H9 (cell line): ENCODE measurements around the gene SLC38A1. TPM values are rescaled to one million over a fixed set of nuclear protein-coding genes. Genes with fewer than 3 reads are reported as not detected.

ENCODE experiments used
- DNase-seq: peaks from one replicate; pipeline ENCODE4 v3.0.0-alpha.2; 2017
- H2AFZ ChIP-seq: one replicate; pipeline ENCODE4 v1.6.1; 2013; ENCODE audit warnings: mild to moderate bottlenecking, low read length, control low read depth, moderate library complexity
- H2AK5ac ChIP-seq: 2 replicates; pipeline ENCODE4 v1.6.1; 2013; ENCODE audit warnings: low read length, control low read depth, mixed read lengths; ENCODE audit not compliant: insufficient read length
- H2BK120ac ChIP-seq: one replicate; pipeline ENCODE4 v1.6.1; 2013; ENCODE audit warnings: low read depth, mild to moderate bottlenecking, low read length, control low read depth, inconsistent platforms; ENCODE audit not compliant: poor library complexity, severe bottlenecking
- H2BK12ac ChIP-seq: 2 replicates; pipeline ENCODE4 v1.6.1; 2013; ENCODE audit warnings: low read length, control low read depth, mixed read lengths, low read depth; ENCODE audit not compliant: insufficient read length
- H2BK15ac ChIP-seq: 2 replicates; pipeline ENCODE4 v1.6.1; 2013; ENCODE audit warnings: low read depth, low read length, control low read depth
- H2BK20ac ChIP-seq: one replicate; pipeline ENCODE4 v1.6.1; 2013; ENCODE audit warnings: low read depth, mild to moderate bottlenecking, low read length, control low read depth, inconsistent platforms; ENCODE audit not compliant: poor library complexity, severe bottlenecking
- H2BK5ac ChIP-seq: 2 replicates; pipeline ENCODE4 v1.6.1; 2013; ENCODE audit warnings: low read length, control low read depth, mixed read lengths; ENCODE audit not compliant: insufficient read length
- H3K14ac ChIP-seq: 2 replicates; pipeline ENCODE4 v1.6.1; 2013; ENCODE audit warnings: low read length, control low read depth; ENCODE audit not compliant: insufficient read depth
- H3K18ac ChIP-seq: 2 replicates; pipeline ENCODE4 v1.6.1; 2013; ENCODE audit warnings: low read depth, mild to moderate bottlenecking, mixed read lengths, low read length, control low read depth; ENCODE audit not compliant: insufficient read length
- H3K23ac ChIP-seq: 2 replicates; pipeline ENCODE4 v1.6.1; 2013; ENCODE audit warnings: low read length, control low read depth, mixed read lengths, low read depth; ENCODE audit not compliant: insufficient read length
- H3K23me2 ChIP-seq: 2 replicates; pipeline ENCODE4 v1.6.1; 2013; ENCODE audit warnings: low read depth, mild to moderate bottlenecking, mixed read lengths, low read length, control low read depth; ENCODE audit not compliant: insufficient read length, poor library complexity, severe bottlenecking
- H3K27ac ChIP-seq: 2 replicates; pipeline ENCODE4 v1.5.1; 2013; ENCODE audit warnings: low read length, control low read depth, mixed read lengths, low read depth; ENCODE audit not compliant: insufficient read length
- H3K27me3 ChIP-seq: 2 replicates; pipeline ENCODE4 v1.6.1; 2013; ENCODE audit warnings: low read length, control low read depth, inconsistent platforms; ENCODE audit not compliant: insufficient read depth
- H3K4ac ChIP-seq: 2 replicates; pipeline ENCODE4 v1.6.1; 2013; ENCODE audit warnings: low read depth, mild to moderate bottlenecking, control low read depth, inconsistent platforms, low read length, moderate library complexity
- H3K4me1 ChIP-seq: 2 replicates; pipeline ENCODE4 v1.6.1; 2013; ENCODE audit warnings: low read length, control low read depth, inconsistent platforms; ENCODE audit not compliant: insufficient read depth
- H3K4me2 ChIP-seq: 2 replicates; pipeline ENCODE4 v1.6.1; 2013; ENCODE audit warnings: low read length, control low read depth, mixed read lengths; ENCODE audit not compliant: insufficient read length, insufficient read depth
- H3K56ac ChIP-seq: 2 replicates; pipeline ENCODE4 v1.6.1; 2013; ENCODE audit warnings: low read depth, mild to moderate bottlenecking, mixed read lengths, low read length, control low read depth; ENCODE audit not compliant: insufficient read length
- H3K79me1 ChIP-seq: 2 replicates; pipeline ENCODE4 v1.6.1; 2013; ENCODE audit warnings: low read depth, mild to moderate bottlenecking, moderate library complexity, low read length, control low read depth, inconsistent platforms; ENCODE audit not compliant: insufficient read depth, poor library complexity, severe bottlenecking
- H3K79me2 ChIP-seq: 2 replicates; pipeline ENCODE4 v1.6.1; 2013; ENCODE audit warnings: low read length, control low read depth, inconsistent platforms; ENCODE audit not compliant: insufficient read depth
- H3K9ac ChIP-seq: 2 replicates; pipeline ENCODE4 v1.6.1; 2013; ENCODE audit warnings: low read length, control low read depth, mixed read lengths; ENCODE audit not compliant: insufficient read length; ENCODE audit errors: extremely low read depth
- H3K9me3 ChIP-seq: one replicate; pipeline ENCODE4 v1.6.1; 2013; ENCODE audit warnings: low read depth, low read length, inconsistent platforms; ENCODE audit not compliant: control insufficient read depth
- H3T11ph ChIP-seq: one replicate; pipeline ENCODE4 v1.6.1; 2013; ENCODE audit warnings: mild to moderate bottlenecking, low read length, control low read depth, inconsistent platforms
- H4K20me1 ChIP-seq: one replicate; pipeline ENCODE4 v1.6.1; 2013; ENCODE audit not compliant: control insufficient read depth, insufficient read length, insufficient read depth
- H4K5ac ChIP-seq: 2 replicates; pipeline ENCODE4 v1.6.1; 2013; ENCODE audit warnings: low read depth, mild to moderate bottlenecking, mixed read lengths, low read length, control low read depth; ENCODE audit not compliant: insufficient read length
- H4K8ac ChIP-seq: replicated peaks from 2 replicates; pipeline ENCODE4 v1.6.1; 2013; ENCODE audit warnings: low read length, control low read depth, mixed read lengths, low read depth; ENCODE audit not compliant: insufficient read length
- H4K91ac ChIP-seq: 2 replicates; pipeline ENCODE4 v1.6.1; 2013; ENCODE audit warnings: low read depth, mild to moderate bottlenecking, moderate library complexity, mixed read lengths, low read length, control low read depth; ENCODE audit not compliant: insufficient read length
- H3K27ac Mint-ChIP-seq, 3 experiments: 2 replicates in 2 of 3; 3 replicates in 1 of 3; pipeline ENCODE4 v1.8.0; 2020 to 2021; ENCODE audit warnings: mixed read lengths in 3 of 3, mild to moderate bottlenecking in 1 of 3, moderate library complexity in 1 of 3
- H3K27me3 Mint-ChIP-seq: 2 replicates; pipeline ENCODE4 v1.8.0; 2021; ENCODE audit warnings: low read depth, mild to moderate bottlenecking, moderate library complexity, mixed read lengths
- H3K36me3 Mint-ChIP-seq, 3 experiments: 2 replicates in 2 of 3; 3 replicates in 1 of 3; pipeline ENCODE4 v1.8.0; 2020 to 2021; ENCODE audit warnings: low read depth in 3 of 3, mixed read lengths in 3 of 3; ENCODE audit not compliant: insufficient read depth in 1 of 3
- H3K4me1 Mint-ChIP-seq, 2 experiments: 2 replicates each; pipeline ENCODE4 v1.8.0; 2020; ENCODE audit warnings: mixed read lengths in 2 of 2
- H3K4me3 Mint-ChIP-seq, 2 experiments: 2 replicates in 1 of 2; 3 replicates in 1 of 2; pipeline ENCODE4 v1.8.0; 2020 to 2021; ENCODE audit warnings: mild to moderate bottlenecking in 2 of 2, mixed read lengths in 2 of 2, moderate library complexity in 1 of 2
- H3K9me3 Mint-ChIP-seq, 2 experiments: 2 replicates in 1 of 2; 3 replicates in 1 of 2; pipeline ENCODE4 v1.8.0; 2020; ENCODE audit warnings: mild to moderate bottlenecking in 2 of 2, mixed read lengths in 2 of 2, moderate library complexity in 1 of 2
- WGBS: extraction: QIAGEN DNeasy Blood & Tissue Kit; methylation state at CpG from one replicate; pipeline ENCODE4 v1.1.7; 2013; ENCODE audit warnings: missing lambda C conversion rate, low lambda C conversion rate, mixed read lengths; ENCODE audit not compliant: insufficient read length; ENCODE audit errors: extremely low coverage; 5-methylcytosine and 5-hydroxymethylcytosine counted together
- total RNA-seq: library from RNA; stranded (reverse); gene quantifications from 2 replicates; pipeline ENCODE4 v1.2.1, GENCODE V29; 2021
- TF ChIP-seq, protein P1 (sequence below): fragments of 200-600 bp; sonication (generic); conservative IDR thresholded peaks from 3 replicates; pipeline ENCODE4 v1.8.0; 2021; ENCODE audit warnings: antibody characterized with exemption, mild to moderate bottlenecking

SLC38A1 gene
- total RNA-seq, 1 experiment from 2014 or later = 216 TPM

DNA sequence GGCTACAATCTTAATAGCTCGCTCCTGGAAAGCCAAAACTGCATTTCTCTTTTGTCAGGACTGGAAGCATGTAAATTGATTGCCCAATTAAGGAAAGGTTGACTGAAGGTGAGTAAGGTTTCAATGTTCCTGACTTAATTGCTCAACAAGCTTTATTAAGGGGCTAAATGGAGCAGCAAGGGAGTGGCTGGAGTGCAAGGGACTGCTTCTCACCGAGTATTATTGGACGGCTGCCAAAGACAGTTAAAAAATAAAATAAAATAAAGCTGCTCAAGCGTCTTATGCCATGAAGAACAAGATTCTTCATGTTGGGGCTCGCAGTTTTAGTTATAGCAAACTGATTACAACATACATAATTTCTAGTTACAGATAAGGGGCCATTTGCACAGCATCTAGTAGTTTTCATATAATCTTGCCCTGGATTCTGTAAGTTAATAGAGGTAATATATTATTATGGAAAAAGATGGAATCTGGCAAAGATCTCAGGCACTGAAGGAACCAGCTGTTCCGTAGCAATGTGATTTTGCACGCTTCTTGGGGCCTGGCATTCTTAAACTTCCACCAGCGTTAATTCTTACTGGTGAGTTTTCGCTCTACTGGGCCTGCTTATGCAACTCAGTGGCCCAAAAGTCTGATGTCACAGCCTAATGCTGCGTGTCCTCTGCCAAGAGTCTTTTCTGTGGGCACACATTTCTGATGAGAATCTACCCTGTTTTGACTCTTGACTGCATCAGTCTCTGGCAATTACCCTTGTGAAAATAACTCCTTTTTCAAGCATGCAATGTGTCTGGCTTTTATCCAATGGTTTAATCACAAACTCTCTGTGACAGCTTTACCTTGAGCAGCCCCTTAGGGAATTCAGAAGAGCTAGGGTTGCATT is 108.5 kb downstream of the SLC38A1 start:
- Histone ChIP-seq H2BK15ac (no peak overlapping the region), H2AFZ (no peak overlapping the region), H4K5ac (no peak overlapping the region), H3K4me2 (no peak overlapping the region), H3K79me2 (no peaks in the 10 kb centered on the region), H3K4me1 (no peaks in the 10 kb centered on the region), H3K23me2 (no peaks in the 10 kb centered on the region), H2BK5ac (no peak overlapping the region), H3K27me3 (no peaks in the 10 kb centered on the region), H3K9me3 (no peaks in the 10 kb centered on the region), H2AK5ac (no peak overlapping the region), H4K8ac (no peak overlapping the region), H4K20me1 (no peaks in the 10 kb centered on the region), H3K23ac (no peak overlapping the region), H3T11ph (no peak overlapping the region), H2BK12ac (no peak overlapping the region), H3K4ac (no peak overlapping the region), H3K9ac (no peak overlapping the region), H3K18ac (no peak overlapping the region), H3K79me1 (no peaks in the 10 kb centered on the region), H2BK20ac (no peak overlapping the region), H3K27ac (no peak overlapping the region), H3K56ac (no peak overlapping the region), H4K91ac (no peak overlapping the region), H3K14ac (no peak overlapping the region), H2BK120ac (no peak overlapping the region)
- TF ChIP-seq, protein P1, sequence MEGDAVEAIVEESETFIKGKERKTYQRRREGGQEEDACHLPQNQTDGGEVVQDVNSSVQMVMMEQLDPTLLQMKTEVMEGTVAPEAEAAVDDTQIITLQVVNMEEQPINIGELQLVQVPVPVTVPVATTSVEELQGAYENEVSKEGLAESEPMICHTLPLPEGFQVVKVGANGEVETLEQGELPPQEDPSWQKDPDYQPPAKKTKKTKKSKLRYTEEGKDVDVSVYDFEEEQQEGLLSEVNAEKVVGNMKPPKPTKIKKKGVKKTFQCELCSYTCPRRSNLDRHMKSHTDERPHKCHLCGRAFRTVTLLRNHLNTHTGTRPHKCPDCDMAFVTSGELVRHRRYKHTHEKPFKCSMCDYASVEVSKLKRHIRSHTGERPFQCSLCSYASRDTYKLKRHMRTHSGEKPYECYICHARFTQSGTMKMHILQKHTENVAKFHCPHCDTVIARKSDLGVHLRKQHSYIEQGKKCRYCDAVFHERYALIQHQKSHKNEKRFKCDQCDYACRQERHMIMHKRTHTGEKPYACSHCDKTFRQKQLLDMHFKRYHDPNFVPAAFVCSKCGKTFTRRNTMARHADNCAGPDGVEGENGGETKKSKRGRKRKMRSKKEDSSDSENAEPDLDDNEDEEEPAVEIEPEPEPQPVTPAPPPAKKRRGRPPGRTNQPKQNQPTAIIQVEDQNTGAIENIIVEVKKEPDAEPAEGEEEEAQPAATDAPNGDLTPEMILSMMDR = no peak
- Mint-ChIP-seq H3K27ac (no peak overlapping the region), H3K27me3 (no peaks in the 10 kb centered on the region), H3K9me3 (peaks cover 8 to 10% of the 10 kb centered on the region in 2 experiments; a peak in 4 of 5 replicates), H3K4me1 (no peaks in the 10 kb centered on the region), H3K36me3 (peaks cover 2 to 11% (median 8%) of the 10 kb centered on the region in 3 experiments; a peak in 6 of 7 replicates), H3K4me3 (no peak overlapping the region)
- DNase-seq = no peak
- no CpG with 5 or more reads among the region's 10 CpGs for WGBS
